Skeletal muscle satellite cell (primary cell): Measurements from ENCODE around the gene CLCN7.

Source experiments
- H3K27me3 ChIP-seq: 2 replicates; pipeline ENCODE4 v1.7.0; 2013; ENCODE audit warnings: low read length; ENCODE audit not compliant: control insufficient read depth, insufficient read depth
- H3K36me3 ChIP-seq: 2 replicates; pipeline ENCODE4 v1.7.0; 2013; ENCODE audit warnings: mild to moderate bottlenecking, control low read depth, low read length; ENCODE audit not compliant: insufficient read depth
- H3K4me1 ChIP-seq: 2 replicates; pipeline ENCODE4 v1.7.0; 2013; ENCODE audit warnings: low read length; ENCODE audit not compliant: control insufficient read depth, insufficient read depth
- H3K4me2 ChIP-seq: 2 replicates; pipeline ENCODE4 v1.7.0; 2013; ENCODE audit warnings: mild to moderate bottlenecking, low read length
- H3K4me3 ChIP-seq: 2 replicates; pipeline ENCODE4 v1.7.0; 2013; ENCODE audit warnings: low read length
- H3K9ac ChIP-seq: 2 replicates; pipeline ENCODE4 v1.7.0; 2013; ENCODE audit warnings: mild to moderate bottlenecking, low read depth, low read length, moderate library complexity
- H3K9me3 ChIP-seq: replicated peaks from 2 replicates; pipeline ENCODE4 v1.7.0; 2013; ENCODE audit warnings: mild to moderate bottlenecking, control low read depth, low read length

The CLCN7 gene

GRCh38 chr16:1468426-1468810 is 6.4 kb downstream of the CLCN7 start:
- no peaks in the 10 kb centered on the region for H3K36me3 ChIP-seq
- H3K27me3 ChIP-seq, result no peaks in the 10 kb centered on the region
- H3K4me3 ChIP-seq, result no peak overlapping the region
- H3K9ac ChIP-seq, result no peak overlapping the region
- H3K4me1 ChIP-seq, result peaks cover 20% of the 10 kb centered on the region
- no peaks in the 10 kb centered on the region for H3K9me3 ChIP-seq
- no peak overlapping the region for H3K4me2 ChIP-seq

GRCh38 chr16:1466968-1467521 is 7.8 kb downstream of the CLCN7 start:
- Histone ChIP-seq H3K4me1 (peaks cover 20% of the 10 kb centered on the region), H3K4me3 (no peak overlapping the region), H3K4me2 (no peak overlapping the region), H3K36me3 (peaks cover 3% of the 10 kb centered on the region), H3K9ac (no peak overlapping the region), H3K27me3 (no peaks in the 10 kb centered on the region), H3K9me3 (no peaks in the 10 kb centered on the region)

- no peak overlapping the region for H3K4me3 ChIP-seq
- H3K9ac ChIP-seq, result no peak overlapping the region
- H3K4me2 ChIP-seq, result no peak overlapping the region
- peaks cover 4% of the 10 kb centered on the region for H3K36me3 ChIP-seq
- no peaks in the 10 kb centered on the region for H3K27me3 ChIP-seq
- H3K9me3 ChIP-seq, result no peaks in the 10 kb centered on the region
- H3K4me1 ChIP-seq, result peaks cover 14% of the 10 kb centered on the region
Observed at GRCh38 chr16:1466054-1466453, 8.8 kb downstream of the CLCN7 start.

GRCh38 chr16:1465567-1465915 is 9.3 kb downstream of the CLCN7 start:
- Histone ChIP-seq H3K36me3 (peaks cover 8% of the 10 kb centered on the region), H3K9me3 (no peaks in the 10 kb centered on the region), H3K27me3 (no peaks in the 10 kb centered on the region), H3K4me1 (peaks cover 9% of the 10 kb centered on the region), H3K4me3 (no peak overlapping the region), H3K9ac (no peak overlapping the region), H3K4me2 (no peak overlapping the region)

GRCh38 chr16:1464894-1465566 is 9.8 kb downstream of the CLCN7 start:
- Histone ChIP-seq H3K4me3 (no peak overlapping the region), H3K4me2 (no peak overlapping the region), H3K27me3 (no peaks in the 10 kb centered on the region), H3K4me1 (peaks cover 3% of the 10 kb centered on the region), H3K9ac (no peak overlapping the region), H3K36me3 (peaks cover 8% of the 10 kb centered on the region), H3K9me3 (no peaks in the 10 kb centered on the region)

GRCh38 chr16:1464196-1464893 is 10.5 kb downstream of the CLCN7 start:
- Histone ChIP-seq H3K9me3 (no peaks in the 10 kb centered on the region), H3K36me3 (peaks cover 8% of the 10 kb centered on the region), H3K4me1 (no peaks in the 10 kb centered on the region), H3K9ac (no peak overlapping the region), H3K27me3 (no peaks in the 10 kb centered on the region), H3K4me2 (no peak overlapping the region), H3K4me3 (no peak overlapping the region)

GRCh38 chr16:1461146-1461545 is 13.7 kb downstream of the CLCN7 start:
- no peaks in the 10 kb centered on the region for H3K27me3 ChIP-seq
- H3K36me3 ChIP-seq, result peaks cover 11% of the 10 kb centered on the region
- H3K9me3 ChIP-seq, result no peaks in the 10 kb centered on the region
- no peak overlapping the region for H3K4me2 ChIP-seq
- H3K9ac ChIP-seq, result no peak overlapping the region
- no peak overlapping the region for H3K4me3 ChIP-seq
- H3K4me1 ChIP-seq, result no peaks in the 10 kb centered on the region

- H3K4me2 ChIP-seq, result no peak overlapping the region
Observed at GRCh38 chr16:1460602-1461138, 14.2 kb downstream of the CLCN7 start.

GRCh38 chr16:1459967-1460366 is 14.9 kb downstream of the CLCN7 start:
- Histone ChIP-seq H3K4me3 (no peak overlapping the region), H3K4me1 (no peaks in the 10 kb centered on the region), H3K4me2 (no peak overlapping the region), H3K27me3 (no peaks in the 10 kb centered on the region), H3K9ac (no peak overlapping the region), H3K36me3 (peaks cover 22% of the 10 kb centered on the region), H3K9me3 (no peaks in the 10 kb centered on the region)

More at GRCh38 chr16:1460602-1461138, 14.2 kb downstream of the CLCN7 start:
- H3K27me3 ChIP-seq, result no peaks in the 10 kb centered on the region
- H3K36me3 ChIP-seq, result peaks cover 15% of the 10 kb centered on the region
- no peaks in the 10 kb centered on the region for H3K9me3 ChIP-seq
- H3K4me3 ChIP-seq, result no peak overlapping the region
- no peaks in the 10 kb centered on the region for H3K4me1 ChIP-seq
- no peak overlapping the region for H3K9ac ChIP-seq

GRCh38 chr16:1458977-1459341 is 15.9 kb downstream of the CLCN7 start:
- Histone ChIP-seq H3K4me3 (no peak overlapping the region), H3K9me3 (no peaks in the 10 kb centered on the region), H3K27me3 (no peaks in the 10 kb centered on the region), H3K36me3 (peaks cover 31% of the 10 kb centered on the region), H3K4me1 (no peaks in the 10 kb centered on the region), H3K4me2 (no peak overlapping the region), H3K9ac (no peak overlapping the region)

GRCh38 chr16:1458336-1458976 is 16.4 kb downstream of the CLCN7 start:
- Histone ChIP-seq H3K9me3 (no peaks in the 10 kb centered on the region), H3K27me3 (no peaks in the 10 kb centered on the region), H3K4me1 (no peaks in the 10 kb centered on the region), H3K4me2 (no peak overlapping the region), H3K9ac (no peak overlapping the region), H3K4me3 (no peak overlapping the region), H3K36me3 (peaks cover 36% of the 10 kb centered on the region)
